HepG2 (cell line): ENCODE results near the gene DPH7.

Experiments
- POLR2A ChIP-seq, 2 experiments: IDR thresholded peaks; 2 replicates each; pipeline ENCODE4 v1.6.1; 2011; ENCODE audit warnings: low read depth in 2 of 2, low read length in 2 of 2, mild to moderate bottlenecking in 1 of 2, moderate library complexity in 1 of 2; ENCODE audit not compliant: insufficient read depth in 1 of 2
- SMAD3 ChIP-seq: sonication (generic); formaldehyde crosslinking; IDR thresholded peaks from 2 replicates; pipeline ENCODE4 v1.4.0; 2020; ENCODE audit warnings: missing genetic modification reagents
- TCF7L2 ChIP-seq: IDR thresholded peaks from 2 replicates; pipeline ENCODE4 v1.6.1; 2011; ENCODE audit warnings: mild to moderate bottlenecking, low read depth, low read length, moderate library complexity
- ZFP36 ChIP-seq: fragments of 150-350 bp; IDR thresholded peaks from 2 replicates; pipeline ENCODE4 v1.6.1; 2018; ENCODE audit warnings: borderline replicate concordance, low read length, low read depth; ENCODE audit not compliant: partially characterized antibody

DNA sequence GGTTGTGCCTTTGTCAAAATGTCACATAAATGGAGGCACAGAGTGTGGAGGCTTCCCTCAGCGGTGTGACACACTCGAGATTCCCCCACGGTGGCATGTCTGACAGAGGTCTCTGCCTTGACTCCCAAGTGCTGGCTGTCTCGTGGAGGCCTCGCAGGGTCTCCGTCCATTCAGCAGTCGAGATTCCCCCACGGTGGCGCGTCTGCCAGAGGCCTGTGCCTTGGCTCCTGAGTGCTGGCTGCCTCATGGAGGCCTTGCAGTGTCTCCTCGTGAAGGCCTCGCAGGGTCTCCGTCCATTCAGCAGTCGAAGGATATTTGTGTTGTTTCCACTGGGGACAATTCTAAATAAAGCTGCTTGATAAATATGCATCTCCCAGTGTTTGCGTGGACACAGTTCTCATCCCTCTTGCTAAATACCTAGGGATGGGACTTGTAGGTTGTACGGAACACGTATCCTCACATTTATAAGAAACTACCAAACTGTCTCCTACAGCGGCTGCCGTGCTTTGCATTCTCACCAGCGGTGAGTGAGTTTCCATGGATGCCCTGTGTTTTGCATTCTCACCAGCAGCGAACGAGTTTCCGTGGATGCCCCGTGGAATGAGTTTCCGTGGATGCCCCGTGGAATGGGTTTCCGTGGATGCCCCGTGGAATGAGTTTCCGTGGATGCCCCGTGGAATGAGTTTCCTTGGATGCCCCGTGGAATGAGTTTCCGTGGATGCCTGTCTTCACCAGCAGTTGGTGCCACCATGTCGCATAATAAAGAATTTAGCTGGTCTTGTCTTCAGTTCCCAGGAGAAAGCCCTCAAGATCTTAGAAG is 54.4 kb downstream of the DPH7 start:
- TF ChIP-seq SMAD3 (CRISPR knock-in tag) (no peak), ZFP36 (no peak), TCF7L2 (no peak), POLR2A (IDR thresholded peaks at IDR 0.05; ENCODE audit: insufficient read depth in 1 of 2, low read depth in 2 of 2, low read length in 2 of 2) (no peak)
